ENCODE data around the gene FAM89A.

DNA sequence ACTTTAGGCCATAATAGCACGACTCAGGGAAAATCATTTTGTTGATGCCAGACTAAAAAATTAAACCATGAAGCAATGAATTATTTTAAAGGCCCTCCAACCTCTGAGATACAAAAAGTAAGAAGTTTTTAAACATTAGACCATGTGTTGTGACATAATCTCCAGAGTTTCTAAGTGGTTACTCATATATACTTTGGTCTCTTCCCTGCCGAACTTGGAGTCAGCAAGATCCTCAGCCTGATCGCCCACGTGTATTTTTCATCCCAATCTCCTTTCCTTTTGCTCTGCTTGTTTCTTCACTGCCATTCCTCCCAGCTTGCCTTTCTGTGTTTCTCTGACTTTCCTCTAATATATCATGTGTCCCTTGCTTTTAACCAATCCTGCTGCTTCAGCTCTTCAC lies 57.4 kb downstream of the FAM89A start:
- TF ChIP-seq POLR2A (IDR thresholded peaks at IDR 0.05; ENCODE audit: low read depth, low read length) (no peak), POLR2AphosphoS5 (IDR thresholded peaks at IDR 0.05; ENCODE audit: insufficient read depth, low read depth, low read length) (no peak), EZH2 (IDR thresholded peaks at IDR 0.05; ENCODE audit: borderline replicate concordance, low read depth, low read length, severe bottlenecking) (no peak), MYC (IDR thresholded peaks at IDR 0.05; ENCODE audit: low read depth, low read length) (no peak), FOS (IDR thresholded peaks at IDR 0.05; ENCODE audit: borderline replicate concordance, insufficient read depth, low read length) (no peak)
- TF ChIP-seq, protein P1, sequence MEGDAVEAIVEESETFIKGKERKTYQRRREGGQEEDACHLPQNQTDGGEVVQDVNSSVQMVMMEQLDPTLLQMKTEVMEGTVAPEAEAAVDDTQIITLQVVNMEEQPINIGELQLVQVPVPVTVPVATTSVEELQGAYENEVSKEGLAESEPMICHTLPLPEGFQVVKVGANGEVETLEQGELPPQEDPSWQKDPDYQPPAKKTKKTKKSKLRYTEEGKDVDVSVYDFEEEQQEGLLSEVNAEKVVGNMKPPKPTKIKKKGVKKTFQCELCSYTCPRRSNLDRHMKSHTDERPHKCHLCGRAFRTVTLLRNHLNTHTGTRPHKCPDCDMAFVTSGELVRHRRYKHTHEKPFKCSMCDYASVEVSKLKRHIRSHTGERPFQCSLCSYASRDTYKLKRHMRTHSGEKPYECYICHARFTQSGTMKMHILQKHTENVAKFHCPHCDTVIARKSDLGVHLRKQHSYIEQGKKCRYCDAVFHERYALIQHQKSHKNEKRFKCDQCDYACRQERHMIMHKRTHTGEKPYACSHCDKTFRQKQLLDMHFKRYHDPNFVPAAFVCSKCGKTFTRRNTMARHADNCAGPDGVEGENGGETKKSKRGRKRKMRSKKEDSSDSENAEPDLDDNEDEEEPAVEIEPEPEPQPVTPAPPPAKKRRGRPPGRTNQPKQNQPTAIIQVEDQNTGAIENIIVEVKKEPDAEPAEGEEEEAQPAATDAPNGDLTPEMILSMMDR (IDR thresholded peaks at IDR 0.05; ENCODE audit: extremely low read depth in 1 of 2, insufficient read depth in 1 of 2, low read depth in 1 of 2, low read length in 2 of 2): no peak
- TF ChIP-seq, protein P2, sequence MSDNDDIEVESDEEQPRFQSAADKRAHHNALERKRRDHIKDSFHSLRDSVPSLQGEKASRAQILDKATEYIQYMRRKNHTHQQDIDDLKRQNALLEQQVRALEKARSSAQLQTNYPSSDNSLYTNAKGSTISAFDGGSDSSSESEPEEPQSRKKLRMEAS (IDR thresholded peaks at IDR 0.05; ENCODE audit: insufficient read depth, insufficient read length): no peak

Measured in endothelial cell of umbilical vein (primary cell).